Measurements from ENCODE around the gene SLC22A31. TPM values are rescaled to one million over a fixed set of nuclear protein-coding genes. Genes with fewer than 3 reads are reported as not detected.

Gene SLC22A31
- total and polyA plus RNA-seq, 2 donors (not counting 3 experiments of a cell fraction or from before 2014, with no cell fraction given): 1.0 TPM; not detected in 1

DNA sequence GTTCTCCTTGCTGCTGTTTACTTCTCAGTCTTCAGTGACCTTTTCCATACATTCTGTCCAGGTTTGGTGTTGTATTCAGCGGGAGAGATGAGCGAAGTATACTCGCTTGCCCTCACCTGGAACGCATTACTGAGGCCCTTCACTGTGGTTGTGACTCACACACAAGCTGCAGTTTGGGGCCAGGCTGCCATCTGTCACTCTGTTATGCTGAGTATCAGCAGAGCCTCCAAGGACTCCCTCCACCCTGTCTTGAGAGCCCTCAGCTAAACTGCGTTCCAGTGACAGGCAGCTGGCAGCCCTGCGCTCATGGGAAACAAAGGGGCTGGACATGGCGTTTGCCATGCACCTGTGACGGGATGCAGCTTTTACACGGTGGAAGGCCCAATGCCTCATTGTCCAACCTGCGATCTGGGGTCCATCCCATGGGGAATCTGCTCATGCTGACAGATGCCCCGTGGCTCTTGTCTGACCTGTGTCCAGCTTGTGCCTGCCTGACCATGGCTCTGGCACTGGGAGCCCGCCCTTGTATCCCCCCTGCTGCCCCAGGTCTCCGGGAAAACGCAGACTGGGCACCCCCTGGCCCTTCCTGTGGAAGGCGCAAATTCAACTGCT lies 10.7 kb upstream of the SLC22A31 start:
- H3K79me2 ChIP-seq (ENCODE audit: control insufficient read depth, insufficient read depth, low read length): no peaks in the 10 kb centered on the region
- H2AFZ ChIP-seq (ENCODE audit: low read depth, low read length): no peak overlapping the region
- no peak overlapping the region for H3K4me2 ChIP-seq (ENCODE audit: insufficient read depth, low read length)
- H3K4me1 ChIP-seq (ENCODE audit: control insufficient read depth, extremely low read depth, insufficient read depth, low read length): no peaks in the 10 kb centered on the region
- DNase-seq (ENCODE audit: low read depth, low spot score) (no peak), FAIRE-seq (no peak)
- ChIA-PET CTCF (interaction anchor here (0.8 kb wide), 1 partner anchor 290 kb away, joined by 3 read pairs; no protein-coding TSS in a partner anchor), POLR2A (no interaction called here)
- H3K4me3 ChIP-seq (replicated peaks in 1 of 3; ENCODE audit: insufficient read depth in 1 of 3, low read depth in 1 of 3, low read length in 3 of 3): no peak overlapping the region
- H3K27me3 ChIP-seq (ENCODE audit: control insufficient read depth in 2 of 2, insufficient read depth in 2 of 2, low read length in 2 of 2): no peaks in the 10 kb centered on the region
- H3K9ac ChIP-seq (replicated peaks; ENCODE audit: extremely low read depth, insufficient read depth, low read length): no peak overlapping the region
- intact Hi-C loops (cut with micrococcal nuclease): no loop called here
- no TSS peak for BruUV-seq (replicated peaks)
- no peaks in the 10 kb centered on the region for H4K20me1 ChIP-seq (replicated peaks; ENCODE audit: control insufficient read depth, extremely low read depth, insufficient read depth, low read length)
- dilution Hi-C loops (cut with MboI; ENCODE audit: extremely low pct_ligation_motif_present, low sequenced_read_pairs): no loop called here
- H3K27ac ChIP-seq (ENCODE audit: insufficient read depth, low read depth, low read length): no peak overlapping the region
- H3K9me1 ChIP-seq (replicated peaks; ENCODE audit: control insufficient read depth, extremely low read depth, insufficient read depth, low read length): no peaks in the 10 kb centered on the region
- TF ChIP-seq MYC (IDR thresholded peaks at IDR 0.05; ENCODE audit: low read depth, low read length) (no peak), EZH2 (IDR thresholded peaks at IDR 0.05; ENCODE audit: borderline replicate concordance, low read depth, low read length, severe bottlenecking) (no peak), JUN (IDR thresholded peaks at IDR 0.05; ENCODE audit: borderline replicate concordance, insufficient read depth, insufficient read length, low read depth) (no peak), GATA2 (IDR thresholded peaks at IDR 0.05; ENCODE audit: insufficient read depth, insufficient read length, low read depth, low read length) (no peak)
- no peaks in the 10 kb centered on the region for H3K9me3 ChIP-seq (replicated peaks; ENCODE audit: control insufficient read depth, insufficient read depth, low read length)
- H3K36me3 ChIP-seq (ENCODE audit: control insufficient read depth in 2 of 2, extremely low read depth in 1 of 2, insufficient read depth in 2 of 2, low read length in 2 of 2): no peaks in the 10 kb centered on the region

DNA sequence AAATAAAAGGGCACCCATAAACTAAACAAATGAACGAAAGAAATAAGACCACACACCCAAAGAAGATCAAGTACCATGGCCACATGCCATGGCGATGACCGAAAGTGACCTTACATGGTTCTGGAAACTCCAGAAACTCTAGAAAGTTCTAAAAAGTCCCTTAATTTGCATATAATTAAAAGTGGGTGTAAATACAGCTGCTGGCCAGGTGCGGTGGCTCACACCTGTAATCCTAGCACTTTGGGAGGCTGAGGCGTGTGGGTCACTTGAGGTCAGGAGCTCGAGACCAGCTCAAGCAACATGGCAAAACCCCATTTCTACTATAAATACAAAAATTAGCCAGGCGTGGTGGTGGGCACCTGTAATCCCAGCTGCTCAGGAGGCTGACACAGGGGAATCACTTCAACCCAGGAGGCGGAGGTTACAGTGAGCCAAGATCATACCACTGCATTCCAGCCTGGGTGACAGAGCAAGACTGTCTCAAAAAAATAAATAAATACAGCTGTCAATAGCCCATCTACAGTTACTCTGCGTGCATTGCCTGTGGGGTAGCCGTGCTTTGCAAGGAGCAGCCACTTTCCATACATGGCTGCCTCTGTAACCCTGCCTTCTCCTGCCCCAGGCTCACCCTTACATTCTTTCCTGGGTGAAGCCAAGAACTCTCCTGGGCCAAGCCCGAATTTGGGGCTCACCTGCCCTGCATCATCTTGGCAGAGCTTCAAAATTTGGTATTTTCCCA lies 10.0 kb upstream of the SLC22A31 start:
- H3K4me2 ChIP-seq (ENCODE audit: insufficient read depth, low read length): no peak overlapping the region
- POLR2A ChIA-PET: no interaction called here
- dilution Hi-C loops (cut with MboI; ENCODE audit: extremely low pct_ligation_motif_present, low sequenced_read_pairs): no loop called here
- no peak overlapping the region for H2AFZ ChIP-seq (ENCODE audit: low read depth, low read length)
- H3K9me3 ChIP-seq (replicated peaks; ENCODE audit: control insufficient read depth, insufficient read depth, low read length): no peaks in the 10 kb centered on the region
- H3K79me2 ChIP-seq (ENCODE audit: control insufficient read depth, insufficient read depth, low read length): no peaks in the 10 kb centered on the region
- FAIRE-seq (no peak), DNase-seq (ENCODE audit: low read depth, low spot score) (no peak)
- H3K36me3 ChIP-seq (ENCODE audit: control insufficient read depth in 2 of 2, extremely low read depth in 1 of 2, insufficient read depth in 2 of 2, low read length in 2 of 2): no peaks in the 10 kb centered on the region
- intact Hi-C loops (cut with micrococcal nuclease): no loop called here
- no peaks in the 10 kb centered on the region for H4K20me1 ChIP-seq (replicated peaks; ENCODE audit: control insufficient read depth, extremely low read depth, insufficient read depth, low read length)
- no peak overlapping the region for H3K27ac ChIP-seq (ENCODE audit: insufficient read depth, low read depth, low read length)
- H3K27me3 ChIP-seq (ENCODE audit: control insufficient read depth in 2 of 2, insufficient read depth in 2 of 2, low read length in 2 of 2): no peaks in the 10 kb centered on the region
- H3K9ac ChIP-seq (replicated peaks; ENCODE audit: extremely low read depth, insufficient read depth, low read length): no peak overlapping the region
- H3K4me1 ChIP-seq (ENCODE audit: control insufficient read depth, extremely low read depth, insufficient read depth, low read length): no peaks in the 10 kb centered on the region
- CTCF ChIA-PET: no interaction called here
- TF ChIP-seq EZH2 (IDR thresholded peaks at IDR 0.05; ENCODE audit: borderline replicate concordance, low read depth, low read length, severe bottlenecking) (no peak), POLR2AphosphoS5 (IDR thresholded peaks at IDR 0.05; ENCODE audit: insufficient read depth, low read depth, low read length) (no peak), JUN (IDR thresholded peaks at IDR 0.05; ENCODE audit: borderline replicate concordance, insufficient read depth, insufficient read length, low read depth) (no peak), MYC (IDR thresholded peaks at IDR 0.05; ENCODE audit: low read depth, low read length) (no peak), FOS (IDR thresholded peaks at IDR 0.05; ENCODE audit: borderline replicate concordance, insufficient read depth, low read length) (no peak), POLR2A (IDR thresholded peaks at IDR 0.05; ENCODE audit: low read depth, low read length) (no peak), GATA2 (IDR thresholded peaks at IDR 0.05; ENCODE audit: insufficient read depth, insufficient read length, low read depth, low read length) (no peak)
- TF ChIP-seq, protein P1, sequence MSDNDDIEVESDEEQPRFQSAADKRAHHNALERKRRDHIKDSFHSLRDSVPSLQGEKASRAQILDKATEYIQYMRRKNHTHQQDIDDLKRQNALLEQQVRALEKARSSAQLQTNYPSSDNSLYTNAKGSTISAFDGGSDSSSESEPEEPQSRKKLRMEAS (IDR thresholded peaks at IDR 0.05; ENCODE audit: insufficient read depth, insufficient read length): no peak
- TF ChIP-seq, protein P2, sequence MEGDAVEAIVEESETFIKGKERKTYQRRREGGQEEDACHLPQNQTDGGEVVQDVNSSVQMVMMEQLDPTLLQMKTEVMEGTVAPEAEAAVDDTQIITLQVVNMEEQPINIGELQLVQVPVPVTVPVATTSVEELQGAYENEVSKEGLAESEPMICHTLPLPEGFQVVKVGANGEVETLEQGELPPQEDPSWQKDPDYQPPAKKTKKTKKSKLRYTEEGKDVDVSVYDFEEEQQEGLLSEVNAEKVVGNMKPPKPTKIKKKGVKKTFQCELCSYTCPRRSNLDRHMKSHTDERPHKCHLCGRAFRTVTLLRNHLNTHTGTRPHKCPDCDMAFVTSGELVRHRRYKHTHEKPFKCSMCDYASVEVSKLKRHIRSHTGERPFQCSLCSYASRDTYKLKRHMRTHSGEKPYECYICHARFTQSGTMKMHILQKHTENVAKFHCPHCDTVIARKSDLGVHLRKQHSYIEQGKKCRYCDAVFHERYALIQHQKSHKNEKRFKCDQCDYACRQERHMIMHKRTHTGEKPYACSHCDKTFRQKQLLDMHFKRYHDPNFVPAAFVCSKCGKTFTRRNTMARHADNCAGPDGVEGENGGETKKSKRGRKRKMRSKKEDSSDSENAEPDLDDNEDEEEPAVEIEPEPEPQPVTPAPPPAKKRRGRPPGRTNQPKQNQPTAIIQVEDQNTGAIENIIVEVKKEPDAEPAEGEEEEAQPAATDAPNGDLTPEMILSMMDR (IDR thresholded peaks at IDR 0.05; ENCODE audit: extremely low read depth in 1 of 2, insufficient read depth in 1 of 2, low read depth in 1 of 2, low read length in 2 of 2): no peak
- no peaks in the 10 kb centered on the region for H3K9me1 ChIP-seq (replicated peaks; ENCODE audit: control insufficient read depth, extremely low read depth, insufficient read depth, low read length)
- no peak overlapping the region for H3K4me3 ChIP-seq (replicated peaks in 1 of 3; ENCODE audit: insufficient read depth in 1 of 3, low read depth in 1 of 3, low read length in 3 of 3)
- no TSS peak for BruUV-seq (replicated peaks)

Data from endothelial cell of umbilical vein (primary cell).